K562 (cell line): Measurements from ENCODE around the gene CTDNEP1. TPM values are rescaled to one million over a fixed set of nuclear protein-coding genes. Genes with fewer than 3 reads are reported as not detected.

ENCODE experiments used
- AFF4 ChIP-seq: sonication (generic); formaldehyde crosslinking; IDR thresholded peaks from 2 replicates; pipeline ENCODE4 v1.8.0; 2023; ENCODE audit warnings: mild to moderate bottlenecking, missing genetic modification reagents
- ATF1 ChIP-seq, 2 experiments: fragments of 450-650 bp in 1 of 2; IDR thresholded peaks; 2 replicates each; pipeline ENCODE4 v1.6.1; 2016; ENCODE audit warnings: missing compliant biosample characterization in 1 of 2, missing genetic modification characterization in 1 of 2
- CREB1 ChIP-seq, 2 experiments: sonication (generic) in 1 of 2; formaldehyde crosslinking in 1 of 2; IDR thresholded peaks; 2 replicates each; pipeline versions ENCODE4 v1.6.1 to v1.8.0; 2012 to 2022; ENCODE audit warnings: inconsistent platforms in 1 of 2, mild to moderate bottlenecking in 1 of 2, missing genetic modification reagents in 1 of 2, moderate library complexity in 1 of 2
- ESRRB ChIP-seq: fragments of 250-450 bp; sonication (Bioruptor Pico); IDR thresholded peaks from 2 replicates; pipeline ENCODE4 v1.5.0; 2020; ENCODE audit warnings: mild to moderate bottlenecking, moderate library complexity, borderline replicate concordance
- ETS1 ChIP-seq: conservative IDR thresholded peaks from 2 replicates; pipeline ENCODE4 v1.6.1; 2011; ENCODE audit warnings: low read depth, mild to moderate bottlenecking, low read length; ENCODE audit not compliant: control insufficient read depth
- FIP1L1 ChIP-seq: fragments of 200-400 bp; formaldehyde crosslinking; IDR thresholded peaks from 2 replicates; pipeline ENCODE4 v1.6.1; 2018; ENCODE audit warnings: mild to moderate bottlenecking, low read depth, low read length; ENCODE audit not compliant: poor library complexity, severe bottlenecking
- FOSL1 ChIP-seq: fragments of 200-800 bp; sonication (Bioruptor generic); conservative IDR thresholded peaks from 2 replicates; pipeline ENCODE4 v1.6.1; 2016; ENCODE audit warnings: missing genetic modification characterization, missing compliant biosample characterization
- HCFC1 ChIP-seq: IDR thresholded peaks from 2 replicates; pipeline ENCODE4 v1.6.1; 2012; ENCODE audit warnings: low read depth, low read length, improper control_type of control experiment
- HDAC1 ChIP-seq, 2 experiments: fragments of 450-650 bp; IDR thresholded peaks; 2 replicates each; pipeline ENCODE4 v1.6.1; 2016 to 2017; ENCODE audit warnings: inconsistent platforms in 1 of 2, mild to moderate bottlenecking in 1 of 2, moderate library complexity in 1 of 2
- MBD2 ChIP-seq: sonication (generic); IDR thresholded peaks from 2 replicates; pipeline ENCODE4 v1.6.1; 2016; ENCODE audit warnings: low read depth, borderline replicate concordance
- PML ChIP-seq: IDR thresholded peaks from 2 replicates; pipeline ENCODE4 v1.6.1; 2012; ENCODE audit warnings: low read length, inconsistent platforms
- SIN3A ChIP-seq, 2 experiments: fragments of 150-350 bp in 1 of 2; IDR thresholded peaks; 2 replicates each; pipeline ENCODE4 v1.6.1; 2011 to 2016; ENCODE audit warnings: borderline replicate concordance in 2 of 2, low read depth in 2 of 2, low read length in 2 of 2, mild to moderate bottlenecking in 2 of 2, moderate library complexity in 2 of 2; ENCODE audit not compliant: control insufficient read depth in 1 of 2
- SRF ChIP-seq, 2 experiments: fragments of 250-450, 450-650 bp in 1 of 2; sonication (Bioruptor Pico) in 1 of 2; sonication (generic) in 1 of 2; formaldehyde crosslinking; IDR thresholded peaks; 2 replicates each; pipeline versions ENCODE4 v1.5.0 to v1.5.1; 2020 to 2022; ENCODE audit warnings: mild to moderate bottlenecking in 1 of 2, missing genetic modification reagents in 1 of 2
- YBX1 ChIP-seq: fragments of 450-650 bp; IDR thresholded peaks from 2 replicates; pipeline ENCODE4 v1.7.1; 2016; ENCODE audit warnings: mild to moderate bottlenecking
- ZNF143 ChIP-seq: sonication (generic); formaldehyde crosslinking; IDR thresholded peaks from 2 replicates; pipeline ENCODE4 v1.9.0; 2022; ENCODE audit warnings: mild to moderate bottlenecking, missing genetic modification reagents
- polyA plus RNA-seq, 8 experiments: library from polyadenylated mRNA; depleted of rRNA in 4 of 8; stranded (reverse) in 5 of 8; unstranded in 3 of 8; fragments of >200 nt; fragmentation: Nextera tagmentation in 2 of 8; fragmentation: Illumina TruSeq in 1 of 8; extraction: Ambion mirVana in 2 of 8; extraction: Trizol in 1 of 8; gene quantifications; 2 replicates each; pipeline versions ENCODE4 v1.2.1 to v1.2.3, GENCODE V29; 2011 to 2014; ENCODE audit warnings: inconsistent platforms in 1 of 8, missing spikeins in 1 of 8
- total RNA-seq, 7 experiments: library from RNA; depleted of rRNA in 6 of 7; stranded (reverse); fragments of >200 nt in 6 of 7; fragmentation: Illumina TruSeq in 2 of 7; extraction: Trizol in 2 of 7; gene quantifications; 2 replicates each; pipeline versions ENCODE4 v1.2.1 to v1.2.3, GENCODE V29; 2011 to 2021; ENCODE audit warnings: low replicate concordance in 1 of 7
- TF ChIP-seq, protein P1 (sequence below): fragments of 200-800 bp; sonication (Bioruptor generic); IDR thresholded peaks from 2 replicates; pipeline ENCODE4 v1.6.1; 2017; ENCODE audit warnings: missing genetic modification characterization, missing compliant biosample characterization
- TF ChIP-seq, protein P2 (sequence below), 2 experiments: fragments of 450-650 bp; conservative IDR thresholded peaks; 2 replicates each; pipeline ENCODE4 v1.6.1; 2017; ENCODE audit warnings: mild to moderate bottlenecking in 2 of 2, moderate library complexity in 2 of 2

The CTDNEP1 gene
- total and polyA plus RNA-seq, 9 of the 15 experiments (the other 6 are each of a cell fraction or from before 2014, with no cell fraction given) = 10.7 to 150 (median 28.5) TPM

DNA sequence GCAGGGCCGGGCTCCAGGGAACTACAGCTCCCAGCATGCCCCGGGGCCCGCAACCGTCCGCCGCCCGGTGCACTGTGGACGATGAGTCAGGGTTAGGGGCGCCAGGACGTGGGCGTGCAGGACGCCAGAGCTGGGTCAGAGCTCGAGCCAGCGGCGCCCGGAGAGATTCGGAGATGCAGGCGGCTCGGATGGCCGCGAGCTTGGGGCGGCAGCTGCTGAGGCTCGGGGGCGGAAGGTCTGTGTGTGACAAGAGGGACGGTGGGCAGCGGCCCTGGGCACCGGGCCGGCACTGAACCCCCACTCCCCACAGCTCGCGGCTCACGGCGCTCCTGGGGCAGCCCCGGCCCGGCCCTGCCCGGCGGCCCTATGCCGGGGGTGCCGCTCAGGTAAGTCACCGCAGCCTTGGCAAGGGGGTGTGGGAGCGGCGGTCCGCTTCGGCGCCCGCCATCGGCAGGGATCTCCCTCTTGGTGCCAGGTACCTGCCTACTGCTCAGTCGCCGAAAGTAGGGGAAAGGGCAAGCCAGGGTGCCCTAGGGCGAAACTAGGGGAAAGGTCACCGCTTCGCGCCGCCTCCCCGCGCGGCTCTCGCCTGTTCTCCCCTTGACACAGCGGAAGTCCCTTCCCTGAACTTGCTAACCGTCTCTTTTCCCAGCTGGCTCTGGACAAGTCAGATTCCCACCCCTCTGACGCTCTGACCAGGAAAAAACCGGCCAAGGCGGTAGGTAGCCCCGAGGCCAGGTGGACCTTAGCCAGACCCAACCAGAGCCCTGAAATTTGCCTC lies 31.5 kb downstream of the CTDNEP1 start, which contains the start of the genes ACADVL and DLG4 (continued):
- TF ChIP-seq PML (peak; percentile 40; the same call in 1 of the 2 replicates), HDAC1 (IDR thresholded peaks at IDR 0.05) (0 out of 4 replicates have a peak, but pooled peaks of 1 of the 2 experiments have one; percentile 44), SRF (CRISPR knock-in tag; IDR thresholded peaks at IDR 0.05) (0 out of 4 replicates have a peak, but pooled peaks of 1 of the 2 experiments have one; percentile 49), YBX1 (no peak), AFF4 (peak; percentile 61; the same call in 1 of the 2 replicates), ESRRB (CRISPR knock-in tag) (no peak), ZNF143 (CRISPR knock-in tag) (peak; percentile 90), FIP1L1 (peak; percentile 60), SIN3A (IDR thresholded peaks at IDR 0.05; ENCODE audit: borderline replicate concordance in 2 of 2, control insufficient read depth in 1 of 2, low read depth in 2 of 2, low read length in 2 of 2) (peak in 1 of 2 experiments; percentile 65; a peak in 2 of 4 replicates), CREB1 (IDR thresholded peaks at IDR 0.05) (0 out of 2 replicates have a peak, but pooled peaks have one; percentile 33), CREB1 (CRISPR knock-in tag; IDR thresholded peaks at IDR 0.05) (peak; percentile 47; the same call in 1 of the 2 replicates), HCFC1 (peak; percentile 93), ETS1 (peak; percentile 95), FOSL1 (tag) (peak; percentile 92), ATF1 (CRISPR knock-in tag; IDR thresholded peaks at IDR 0.05) (no peak), ATF1 (tag; IDR thresholded peaks at IDR 0.05) (peak; percentile 58), MBD2 (peak; percentile 43)
- TF ChIP-seq, protein P1, sequence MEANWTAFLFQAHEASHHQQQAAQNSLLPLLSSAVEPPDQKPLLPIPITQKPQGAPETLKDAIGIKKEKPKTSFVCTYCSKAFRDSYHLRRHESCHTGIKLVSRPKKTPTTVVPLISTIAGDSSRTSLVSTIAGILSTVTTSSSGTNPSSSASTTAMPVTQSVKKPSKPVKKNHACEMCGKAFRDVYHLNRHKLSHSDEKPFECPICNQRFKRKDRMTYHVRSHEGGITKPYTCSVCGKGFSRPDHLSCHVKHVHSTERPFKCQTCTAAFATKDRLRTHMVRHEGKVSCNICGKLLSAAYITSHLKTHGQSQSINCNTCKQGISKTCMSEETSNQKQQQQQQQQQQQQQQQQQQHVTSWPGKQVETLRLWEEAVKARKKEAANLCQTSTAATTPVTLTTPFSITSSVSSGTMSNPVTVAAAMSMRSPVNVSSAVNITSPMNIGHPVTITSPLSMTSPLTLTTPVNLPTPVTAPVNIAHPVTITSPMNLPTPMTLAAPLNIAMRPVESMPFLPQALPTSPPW (CRISPR knock-in tag) = no peak
- TF ChIP-seq, protein P2, sequence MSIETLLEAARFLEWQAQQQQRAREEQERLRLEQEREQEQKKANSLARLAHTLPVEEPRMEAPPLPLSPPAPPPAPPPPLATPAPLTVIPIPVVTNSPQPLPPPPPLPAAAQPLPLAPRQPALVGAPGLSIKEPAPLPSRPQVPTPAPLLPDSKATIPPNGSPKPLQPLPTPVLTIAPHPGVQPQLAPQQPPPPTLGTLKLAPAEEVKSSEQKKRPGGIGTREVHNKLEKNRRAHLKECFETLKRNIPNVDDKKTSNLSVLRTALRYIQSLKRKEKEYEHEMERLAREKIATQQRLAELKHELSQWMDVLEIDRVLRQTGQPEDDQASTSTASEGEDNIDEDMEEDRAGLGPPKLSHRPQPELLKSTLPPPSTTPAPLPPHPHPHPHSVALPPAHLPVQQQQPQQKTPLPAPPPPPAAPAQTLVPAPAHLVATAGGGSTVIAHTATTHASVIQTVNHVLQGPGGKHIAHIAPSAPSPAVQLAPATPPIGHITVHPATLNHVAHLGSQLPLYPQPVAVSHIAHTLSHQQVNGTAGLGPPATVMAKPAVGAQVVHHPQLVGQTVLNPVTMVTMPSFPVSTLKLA (conservative IDR thresholded peaks at IDR 0.05) = peak; percentile 39 to 51; a peak in 3 of 4 replicates
